HG03378 (cell line): Measurements from ENCODE around the gene NUP62.
"Not testable (repeated sequence)": the region's sequence is repeated elsewhere in the genome, so short reads cannot be mapped to it uniquely, and the experiment has no call there.

Experiments used
- ATAC-seq: cut with Tn5 transposase; IDR thresholded peaks from one replicate; pipeline ENCODE4 v1.9.1; 2021; ENCODE audit warnings: mild to moderate bottlenecking, moderate library complexity; ENCODE audit not compliant: unreplicated experiment

Gene NUP62

DNA sequence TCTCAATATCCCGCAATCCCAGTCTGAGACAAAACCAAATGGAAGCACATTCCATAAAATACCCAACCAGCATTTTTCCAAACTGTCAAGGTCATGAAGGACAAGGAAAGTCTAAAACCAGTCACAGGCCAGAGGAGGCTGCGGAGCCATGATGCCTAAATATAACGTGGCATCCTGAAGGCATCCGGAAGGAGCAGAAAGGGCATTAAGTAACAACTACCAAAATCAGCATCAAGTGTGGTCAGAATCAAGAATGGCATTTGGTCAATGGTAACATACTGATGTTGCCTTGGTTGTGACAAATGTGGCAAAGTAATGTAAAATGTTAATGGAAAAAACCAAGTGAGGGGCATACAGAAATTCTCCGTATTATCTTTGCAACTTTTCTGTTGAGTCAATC, 3.8 kb downstream of the NUP62 start:
- ATAC-seq, result no peak

DNA sequence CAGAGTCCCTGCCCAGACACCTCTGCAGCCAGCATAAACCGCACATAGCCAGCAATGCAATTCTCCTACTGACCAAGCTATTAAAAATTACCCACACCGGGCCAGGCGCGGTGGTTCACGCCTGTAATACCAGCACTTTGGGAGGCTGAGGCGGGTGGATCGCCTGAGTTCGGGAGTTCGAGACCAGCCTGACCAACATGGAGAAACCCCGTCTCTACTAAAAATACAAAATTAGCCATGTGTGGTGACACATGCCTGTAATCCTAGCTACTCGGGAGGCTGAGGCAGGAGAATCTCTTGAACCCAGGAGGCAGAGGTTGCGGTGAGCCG, 4.5 kb downstream of the NUP62 start:
- not testable (repeated sequence) for ATAC-seq

DNA sequence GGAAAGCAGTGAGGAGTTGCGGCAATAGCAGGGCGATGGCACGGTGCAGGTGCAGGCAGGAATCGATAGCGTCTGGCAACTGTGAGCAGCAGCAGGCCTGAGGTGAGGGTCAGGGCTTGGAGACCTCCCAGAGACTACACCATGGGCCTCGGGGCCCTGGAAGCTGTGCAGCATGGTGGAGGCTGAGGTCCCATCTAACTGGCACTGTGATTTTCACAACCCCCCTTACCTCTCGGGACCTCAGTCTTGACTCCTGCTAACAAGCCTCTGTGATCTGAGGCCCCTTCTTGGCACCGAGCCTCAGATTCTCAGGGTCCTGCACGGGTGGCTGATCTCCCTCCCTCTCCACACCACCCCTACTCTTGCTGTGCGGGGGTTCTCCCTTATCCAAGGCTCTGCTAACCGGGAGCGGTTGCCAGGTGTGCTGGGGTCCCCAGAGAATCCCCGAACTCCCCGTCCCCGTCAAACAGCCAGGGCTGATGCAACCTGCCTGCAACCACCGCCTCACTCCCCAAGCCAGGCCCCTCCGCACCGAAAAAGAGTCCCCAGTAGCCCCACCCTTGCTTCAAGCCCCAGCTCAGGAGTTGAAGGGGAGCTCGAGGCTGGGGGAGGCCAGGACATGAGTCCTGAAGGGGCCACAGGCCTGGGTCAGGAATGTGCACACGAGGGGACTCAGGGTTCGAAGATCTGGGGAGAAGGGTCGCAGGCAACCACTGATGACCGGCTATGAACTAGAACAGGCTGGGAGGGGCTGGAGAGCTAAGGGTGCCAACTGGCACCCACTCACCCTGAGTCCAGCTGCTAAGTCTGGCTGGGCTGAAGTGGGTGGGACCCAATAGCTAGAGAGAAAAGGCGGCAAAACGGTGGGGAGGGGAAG, 5.1 kb downstream of the NUP62 start:
- ATAC-seq, result no peak

DNA sequence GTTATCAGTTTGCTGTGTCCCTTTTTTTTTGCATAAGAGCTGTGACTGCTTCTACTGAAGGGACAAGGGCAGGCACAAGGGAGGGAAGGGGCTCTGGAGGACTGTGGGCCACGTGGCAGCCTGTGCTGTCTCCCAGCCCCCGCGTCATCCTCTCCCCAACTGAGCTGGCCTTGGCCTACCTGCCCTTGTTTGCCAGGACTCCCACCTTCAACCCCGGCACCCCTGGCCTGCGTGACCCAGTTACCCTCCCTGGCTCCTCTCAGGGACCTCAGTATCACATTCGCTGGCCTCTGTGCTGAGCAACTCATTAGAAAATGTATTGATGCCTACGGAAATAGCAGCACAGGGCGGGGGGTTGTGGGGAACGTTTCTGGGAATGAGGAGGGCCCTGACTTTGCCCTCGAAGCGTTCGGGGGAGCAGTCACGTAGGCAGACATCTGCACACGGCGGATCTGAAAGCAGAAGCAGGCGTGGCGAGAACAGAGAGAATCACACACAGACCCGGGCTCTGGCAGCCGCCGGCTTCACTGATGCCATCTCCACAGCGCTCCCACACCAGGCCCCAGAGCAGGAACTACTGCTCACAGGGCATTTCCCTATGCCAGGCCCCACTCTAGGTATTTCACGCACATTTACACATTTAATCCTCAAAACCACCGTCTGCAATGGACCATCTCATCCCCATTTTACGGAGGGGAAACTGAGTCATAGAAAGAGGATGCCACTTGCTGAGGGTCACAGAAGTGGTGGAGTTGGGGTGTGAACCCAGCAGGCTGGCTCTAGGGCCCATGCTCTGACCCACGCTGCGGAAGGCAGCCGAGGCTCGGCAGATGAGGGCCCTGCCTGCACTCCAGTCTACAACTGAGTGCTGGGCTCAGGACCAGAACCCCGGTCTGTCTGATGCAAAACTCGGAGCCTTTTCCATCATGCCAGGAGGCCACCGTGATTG, 6.0 kb downstream of the NUP62 start:
- no peak for ATAC-seq

DNA sequence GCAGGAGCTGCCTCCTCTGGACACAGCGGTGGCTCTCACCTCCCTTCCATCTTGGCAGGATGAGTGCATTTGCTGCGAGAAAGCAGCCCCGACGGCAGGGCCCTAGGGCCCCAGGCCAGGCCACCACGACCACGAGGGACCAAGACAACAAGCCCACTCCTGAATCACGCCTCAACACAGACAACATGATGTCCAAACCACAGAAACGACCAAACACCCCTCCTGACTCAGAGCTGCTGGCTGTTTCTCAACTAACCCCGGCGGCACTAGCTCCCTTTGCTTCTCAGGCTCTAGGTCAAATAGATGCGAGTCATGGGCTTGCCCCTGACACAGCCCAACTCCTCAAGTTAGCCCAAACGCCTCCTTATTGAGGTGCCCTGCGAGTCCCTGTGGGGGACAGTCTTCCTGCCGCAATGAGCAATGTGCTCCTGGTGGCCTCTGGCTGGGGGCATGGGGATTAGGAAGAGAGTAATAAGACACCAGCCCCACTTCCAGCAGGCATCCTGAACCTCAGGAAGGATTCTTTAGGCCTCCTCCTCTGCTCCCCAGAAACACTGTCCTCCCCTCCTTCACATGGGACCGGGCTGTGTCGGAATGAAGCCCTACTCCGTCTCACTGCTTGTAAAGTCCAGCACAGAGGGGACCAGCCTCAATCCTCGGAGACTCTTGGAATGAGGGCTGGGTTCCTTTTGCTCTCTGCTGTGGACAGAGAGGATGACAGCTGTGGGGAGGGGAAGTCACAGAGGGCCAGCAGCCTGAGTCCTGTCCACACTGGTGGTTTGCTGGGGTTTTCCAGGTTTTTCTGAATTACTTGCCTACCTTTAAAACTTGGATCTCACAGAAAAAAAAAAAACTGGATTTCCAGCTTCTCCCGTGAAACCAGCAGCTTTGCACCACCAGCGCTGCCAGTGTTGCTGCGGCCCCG, 7.2 kb downstream of the NUP62 start:
- no peak for ATAC-seq

DNA sequence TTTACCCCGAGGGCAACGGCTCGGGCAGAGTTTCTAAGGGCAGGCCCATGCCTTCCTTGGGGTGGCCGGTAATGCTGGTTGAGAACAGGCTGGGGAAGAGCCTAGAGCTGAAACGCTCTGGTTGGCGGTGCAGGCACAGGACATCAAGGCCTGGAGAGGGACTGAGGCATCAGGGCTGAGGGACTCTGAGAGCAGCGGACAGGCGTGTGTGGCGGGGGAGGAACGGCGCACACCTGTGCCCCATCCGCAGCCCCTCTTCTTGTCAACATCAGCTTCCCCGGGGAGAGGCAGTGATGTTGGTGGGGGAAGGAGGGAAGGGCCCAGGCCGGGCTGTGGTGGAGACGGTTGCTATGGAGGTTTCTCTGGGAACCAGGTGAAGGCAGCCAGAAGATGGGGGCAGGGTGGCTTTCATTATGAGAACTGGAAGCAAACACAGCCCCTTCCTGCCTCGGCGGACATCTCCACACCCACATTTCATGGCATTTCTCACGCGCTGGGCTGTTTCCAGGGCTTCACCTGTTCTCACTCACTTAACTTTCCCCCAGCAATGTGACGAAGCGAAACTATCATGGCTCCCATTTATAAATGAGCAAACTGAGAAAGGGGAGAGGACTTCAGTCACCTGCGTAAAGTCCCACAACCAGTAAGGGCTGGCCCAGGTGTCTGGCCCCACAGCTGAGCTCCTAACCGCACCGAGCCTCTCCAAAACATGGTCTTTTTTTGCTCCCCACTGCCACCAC, 8.5 kb downstream of the NUP62 start:
- no peak for ATAC-seq

DNA sequence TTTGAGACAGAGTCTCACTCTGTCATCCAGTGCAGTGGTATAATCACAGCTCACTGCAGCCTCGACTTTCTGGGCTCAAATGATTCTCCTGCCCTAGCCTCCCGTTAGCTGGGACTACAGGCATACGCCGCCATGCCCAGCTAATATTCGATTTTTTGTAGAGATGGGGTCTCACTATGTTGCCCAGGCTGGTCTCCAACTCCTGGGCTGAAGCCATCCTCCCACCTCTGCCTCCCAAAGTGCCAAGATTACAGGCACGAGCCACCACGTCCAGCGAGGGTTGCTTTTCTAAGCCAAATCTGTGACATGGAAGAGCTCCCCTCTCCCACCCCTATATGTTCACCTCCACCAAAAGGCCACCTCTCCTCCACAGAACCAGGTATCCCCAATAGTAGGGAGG, 11.2 kb downstream of the NUP62 start:
- ATAC-seq, result no peak

DNA sequence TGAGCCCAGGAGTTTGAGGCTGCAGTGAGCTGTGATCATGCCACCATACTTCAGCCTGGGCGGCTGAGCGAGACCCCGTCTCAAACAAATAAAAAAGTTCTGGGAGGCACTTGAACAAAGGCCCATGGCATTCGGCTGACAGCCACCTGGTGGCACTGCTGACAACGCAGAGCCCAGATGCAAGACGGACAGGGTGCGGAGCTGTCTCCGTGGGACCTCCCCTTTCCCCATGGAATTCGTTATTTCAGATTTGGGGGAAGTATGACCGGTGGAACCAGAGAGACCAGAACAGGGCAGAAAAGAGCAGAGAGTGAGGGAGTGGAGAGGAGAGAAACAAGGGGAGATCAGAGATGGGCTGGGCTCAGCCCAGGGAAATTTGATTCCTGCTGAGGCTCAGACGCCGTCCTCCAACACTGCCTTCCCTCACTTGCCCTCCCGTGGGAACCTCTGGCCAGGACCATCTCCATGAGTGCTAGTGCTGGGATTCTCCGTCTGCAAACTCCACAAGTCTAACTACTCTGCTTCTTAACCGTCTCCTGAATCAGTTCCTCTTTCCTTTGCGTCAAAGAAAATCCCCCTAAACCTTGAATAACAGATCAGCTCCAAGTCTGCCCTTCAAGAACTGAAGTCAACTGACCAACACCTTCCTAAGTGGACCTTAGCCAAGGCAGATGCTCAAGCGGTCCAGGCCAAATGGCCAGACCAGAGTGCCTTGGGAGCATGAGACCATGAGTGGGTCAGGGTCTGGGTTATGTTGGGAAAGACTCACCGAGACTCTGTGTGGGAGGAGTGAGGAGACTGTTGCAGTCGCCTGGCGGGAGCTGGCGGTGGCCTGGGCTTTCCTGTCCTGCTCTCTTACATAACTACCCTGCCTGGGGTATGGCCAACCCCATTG, 12.2 kb downstream of the NUP62 start:
- ATAC-seq, result no peak

DNA sequence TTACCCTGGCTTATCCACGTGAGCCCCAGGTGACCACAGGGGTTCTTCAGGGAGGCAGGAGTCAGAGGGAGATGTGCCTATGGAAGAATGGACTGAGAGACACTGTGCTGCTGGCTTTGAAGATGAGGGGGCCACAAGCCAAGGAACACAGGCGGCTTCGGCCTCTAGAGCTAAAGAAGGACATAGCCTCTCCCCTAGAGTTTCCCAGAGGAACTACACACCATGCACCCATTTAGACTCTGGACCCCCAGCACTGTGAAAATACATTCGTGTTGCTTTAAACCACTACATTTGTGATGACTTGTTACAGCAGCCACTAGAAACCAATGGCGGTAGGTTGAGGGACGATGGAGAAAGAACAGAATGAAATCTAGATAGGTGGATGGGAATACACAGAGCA, 14.0 kb downstream of the NUP62 start:
- no peak for ATAC-seq

DNA sequence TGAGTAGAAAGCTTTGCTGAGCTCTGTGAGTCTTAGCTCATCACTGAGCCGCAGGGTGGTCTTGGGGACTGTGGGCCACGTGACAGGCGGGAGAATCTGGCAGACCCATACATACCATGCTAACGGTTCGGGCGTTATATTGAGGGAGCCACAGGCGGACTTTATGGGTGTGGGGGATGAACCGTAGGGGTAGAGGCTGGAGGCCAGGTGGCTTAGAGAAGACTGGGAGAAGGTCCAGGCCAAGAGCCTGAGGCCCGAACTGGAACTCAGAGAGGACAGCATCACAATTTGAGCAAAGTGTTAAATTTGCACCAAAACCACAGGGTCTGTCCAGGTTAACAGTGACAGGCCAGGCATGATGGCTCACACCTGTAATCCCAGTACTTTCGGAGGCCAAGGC, 15.6 kb downstream of the NUP62 start:
- ATAC-seq, result no peak

DNA sequence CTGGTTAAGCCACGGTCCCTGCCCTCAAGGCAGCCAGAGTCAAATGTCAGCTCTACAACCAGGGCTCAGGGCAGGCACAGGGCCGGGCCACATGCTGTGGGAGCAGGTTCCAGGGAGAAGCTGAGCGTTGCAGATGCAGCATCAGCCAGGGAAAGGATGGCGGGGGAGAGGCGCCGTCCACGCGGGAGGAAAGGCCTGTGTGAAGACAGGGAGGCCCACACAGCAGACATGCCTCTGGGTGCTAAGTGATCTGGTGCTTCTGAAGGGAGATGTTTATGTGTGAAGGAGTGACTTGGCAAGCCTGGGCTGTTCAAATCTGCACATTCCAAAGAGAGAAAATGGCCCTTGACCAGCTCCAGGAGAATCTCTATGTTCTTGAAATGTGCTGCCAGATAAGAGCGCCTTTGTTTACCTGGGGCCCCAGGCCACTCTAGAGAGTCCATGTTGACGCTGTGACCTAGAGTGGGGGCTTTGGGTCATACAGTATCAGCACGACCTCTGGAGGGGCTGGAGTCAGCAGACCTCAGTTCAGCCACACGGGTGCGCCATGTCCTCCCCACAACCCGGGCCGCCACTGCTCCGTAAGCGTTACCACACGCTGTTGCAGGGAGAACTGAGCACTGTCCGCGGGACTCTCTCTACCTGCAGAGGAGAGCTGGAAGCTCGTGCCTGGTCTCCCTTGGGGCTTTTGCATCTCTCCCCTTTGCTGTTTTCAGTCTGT, 16.2 kb downstream of the NUP62 start:
- ATAC-seq, result no peak

DNA sequence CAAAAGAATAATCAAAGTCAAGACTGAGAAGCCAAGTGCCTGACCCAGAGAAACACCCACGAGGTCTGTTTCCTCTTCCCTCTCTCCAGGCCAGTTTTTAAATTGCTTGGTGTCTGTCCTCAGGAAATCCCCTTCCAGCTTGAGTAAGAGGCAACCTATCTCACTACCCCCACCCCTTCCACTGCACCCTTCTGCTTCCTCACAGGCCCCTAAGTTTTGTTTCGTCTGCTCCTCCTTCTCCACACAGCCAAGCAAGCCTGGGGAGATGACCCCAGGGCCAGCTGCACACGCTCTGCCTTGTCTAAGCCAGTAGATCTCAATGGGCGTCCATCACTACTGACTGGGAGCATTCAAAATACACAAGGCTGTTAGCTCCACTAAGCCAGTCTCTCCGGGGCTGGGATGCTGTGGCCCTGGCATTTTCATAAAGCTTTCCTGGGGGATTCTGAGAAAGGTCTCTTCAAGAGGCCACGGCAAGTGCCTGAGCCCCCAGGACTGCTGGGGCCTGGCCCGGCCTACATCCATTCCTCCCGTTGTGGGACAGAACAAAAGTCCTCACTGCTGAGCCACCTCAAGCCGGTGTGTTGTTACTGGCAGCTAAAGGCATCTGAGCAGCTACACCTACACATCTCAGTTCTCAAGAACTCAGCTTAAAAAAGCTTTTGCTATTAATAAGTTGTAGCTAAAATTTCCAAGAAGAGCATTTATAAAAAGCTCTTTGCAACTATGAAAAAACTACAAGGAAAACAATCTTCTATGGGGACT, 17.7 kb downstream of the NUP62 start:
- no peak for ATAC-seq

DNA sequence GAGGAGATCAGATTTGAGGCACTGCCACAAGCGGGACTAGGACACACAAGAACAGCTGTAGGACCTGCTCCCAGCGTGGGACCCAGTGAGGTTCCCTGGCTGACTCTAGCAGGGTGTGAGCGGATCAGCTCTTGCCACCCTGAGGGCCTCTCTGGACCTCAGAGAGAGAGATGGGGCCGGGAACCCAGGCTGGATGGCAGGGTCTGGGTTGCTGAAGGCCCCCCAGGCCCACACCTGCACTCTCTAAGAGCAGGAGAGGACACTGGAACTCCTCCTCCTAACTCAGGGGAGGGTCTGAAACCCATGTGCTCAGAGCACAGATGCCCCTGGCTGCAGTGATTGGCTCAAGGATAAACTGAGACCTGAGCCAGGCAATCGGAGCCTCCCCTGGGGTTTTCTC, 19.1 kb downstream of the NUP62 start:
- ATAC-seq, result no peak

DNA sequence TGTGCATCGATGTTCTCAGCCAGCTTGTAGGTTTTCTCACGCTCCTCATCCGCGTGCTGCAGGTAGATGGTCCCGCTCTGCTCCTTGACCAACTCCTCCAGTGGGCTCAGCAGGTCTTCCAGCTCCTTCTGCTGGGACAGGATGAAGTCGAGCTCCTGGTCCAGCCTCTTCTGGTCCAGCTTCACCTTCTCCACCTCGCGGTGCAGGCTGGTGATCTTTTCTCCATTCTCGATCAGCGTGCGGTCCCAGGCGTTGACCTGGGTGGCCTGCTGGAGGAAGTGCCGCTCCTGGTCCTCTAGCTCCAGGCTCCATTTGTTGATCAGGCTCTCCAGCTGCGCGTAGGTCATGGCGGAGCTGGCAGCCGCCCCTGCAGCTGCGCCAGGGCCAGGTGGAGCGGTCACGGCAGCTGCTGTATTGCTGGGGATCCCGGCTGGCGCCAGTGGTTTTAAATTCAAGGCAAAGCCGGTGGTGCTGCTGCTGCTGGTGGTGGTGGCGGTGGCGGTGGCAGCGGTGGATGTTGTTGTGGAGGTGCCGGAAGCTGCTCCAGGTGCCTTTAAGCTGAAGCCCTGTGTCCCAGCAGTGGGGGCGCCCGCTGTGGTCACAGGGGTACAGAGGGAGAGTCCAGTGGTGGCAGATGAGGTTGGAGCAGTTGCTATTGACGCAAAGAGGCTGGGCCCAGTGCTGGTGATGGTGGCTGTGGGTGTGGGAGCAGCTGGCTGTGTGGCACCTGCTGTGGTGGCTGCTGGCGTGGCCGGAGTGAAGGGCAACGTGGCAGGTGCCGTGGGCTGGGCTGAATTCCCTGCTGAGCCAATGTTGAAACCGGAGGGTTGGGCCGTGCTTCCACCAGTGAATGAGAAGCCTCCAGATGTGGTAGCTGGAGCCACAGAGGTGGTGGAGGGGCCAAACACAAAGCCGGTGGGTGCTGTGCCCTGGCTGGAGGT, 20.6 kb downstream of the NUP62 start:
- no peak for ATAC-seq

DNA sequence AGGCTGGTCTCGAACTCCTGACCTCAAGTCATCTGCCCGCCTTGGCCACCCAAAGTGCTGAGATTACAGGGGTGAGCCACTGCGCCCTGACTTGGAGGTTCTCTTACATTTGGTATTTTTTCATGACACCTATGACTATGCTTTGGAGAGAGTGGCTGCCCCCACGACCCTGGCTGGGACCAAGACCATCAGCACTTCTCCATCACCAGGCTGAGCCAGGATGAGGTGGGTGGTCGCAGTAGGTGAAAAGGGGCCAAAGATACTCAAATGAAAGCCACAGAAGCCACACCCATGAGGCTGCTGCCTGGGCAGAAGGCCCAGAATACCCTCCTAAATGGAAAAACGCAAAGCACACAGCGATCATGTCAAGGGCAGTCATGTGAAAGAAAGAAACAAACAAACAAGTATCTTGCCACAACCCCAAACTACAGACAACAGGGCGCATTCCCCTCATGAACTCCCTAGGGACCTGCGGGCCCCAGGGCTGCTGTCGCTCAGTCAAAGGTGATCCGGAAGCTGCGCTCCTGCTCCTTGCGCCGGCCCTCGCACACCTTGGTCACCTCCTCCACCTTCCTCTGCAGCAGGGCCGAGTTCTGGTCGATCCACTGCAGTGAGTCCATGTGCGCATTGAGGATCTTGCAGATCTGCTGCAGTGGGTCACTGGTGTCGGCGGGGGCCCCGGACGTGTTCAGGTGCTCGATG, 21.4 kb downstream of the NUP62 start:
- ATAC-seq, result no peak

DNA sequence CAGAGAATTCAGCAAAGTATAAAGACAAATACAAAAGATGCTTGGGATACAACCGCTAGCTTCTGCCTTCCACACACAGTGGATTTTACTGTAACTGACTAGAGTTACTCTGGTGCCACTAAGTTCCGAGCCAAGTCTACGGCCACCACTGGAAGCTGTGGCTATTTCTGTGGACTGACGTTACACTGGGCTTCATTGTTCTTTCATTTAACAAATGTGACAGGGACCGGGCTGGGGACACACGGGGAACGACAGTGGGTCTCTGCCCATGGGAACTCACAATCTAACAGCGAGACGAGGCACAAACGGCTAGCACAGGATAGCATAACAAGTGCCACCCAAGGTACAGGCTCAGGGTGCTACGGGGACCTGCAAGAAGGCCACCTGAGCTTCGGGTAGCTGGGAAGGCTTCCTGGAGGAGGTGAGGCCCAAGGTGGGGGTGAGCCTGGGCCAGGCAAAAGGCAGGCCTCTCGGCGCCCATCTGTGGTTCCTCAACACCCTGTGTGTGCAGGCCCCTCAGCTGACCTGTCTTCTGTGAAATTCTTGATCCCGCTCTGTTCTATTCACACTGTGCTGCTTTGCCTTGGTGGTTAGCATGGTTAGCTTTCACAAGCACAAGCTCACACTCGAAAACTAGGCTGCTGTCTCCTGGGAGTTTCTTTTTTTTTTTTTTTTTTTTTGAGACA, 22.3 kb downstream of the NUP62 start:
- ATAC-seq, result no peak
